ENCODE results near the gene LRRC55.

LRRC55 gene

DNA sequence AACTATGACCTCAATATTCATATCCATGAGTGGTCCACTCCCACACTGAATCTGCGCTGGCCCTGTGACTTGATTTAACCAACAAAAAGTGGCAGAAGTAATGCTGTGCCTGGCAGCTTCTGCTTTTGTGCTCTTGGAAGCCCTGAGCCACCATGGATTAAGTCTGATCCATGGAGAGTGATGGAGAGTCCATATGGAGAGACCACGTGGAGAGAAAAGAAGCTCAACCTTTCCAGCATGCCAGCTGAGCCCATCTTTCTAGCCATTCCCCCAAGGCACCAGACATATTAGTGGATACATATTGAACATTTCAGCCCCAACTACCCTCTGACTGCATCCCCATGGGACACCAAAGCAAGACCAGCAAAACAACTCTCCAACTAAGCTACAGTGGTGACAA is 16.0 kb downstream of the LRRC55 start (continued):
- TF ChIP-seq ZFP3 (tag by site-specific recombination; IDR thresholded peaks at IDR 0.05; ENCODE audit: low read depth) (no peak), ZNF48 (tag by site-specific recombination; IDR thresholded peaks at IDR 0.05) (no peak), ZNF132 (tag by site-specific recombination; IDR thresholded peaks at IDR 0.05; ENCODE audit: borderline replicate concordance) (no peak), SCRT1 (tag by site-specific recombination; IDR thresholded peaks at IDR 0.05; ENCODE audit: borderline replicate concordance) (no peak), GLIS2 (tag by site-specific recombination; IDR thresholded peaks at IDR 0.05) (no peak), ZNF121 (tag by site-specific recombination; IDR thresholded peaks at IDR 0.05) (no peak)

DNA sequence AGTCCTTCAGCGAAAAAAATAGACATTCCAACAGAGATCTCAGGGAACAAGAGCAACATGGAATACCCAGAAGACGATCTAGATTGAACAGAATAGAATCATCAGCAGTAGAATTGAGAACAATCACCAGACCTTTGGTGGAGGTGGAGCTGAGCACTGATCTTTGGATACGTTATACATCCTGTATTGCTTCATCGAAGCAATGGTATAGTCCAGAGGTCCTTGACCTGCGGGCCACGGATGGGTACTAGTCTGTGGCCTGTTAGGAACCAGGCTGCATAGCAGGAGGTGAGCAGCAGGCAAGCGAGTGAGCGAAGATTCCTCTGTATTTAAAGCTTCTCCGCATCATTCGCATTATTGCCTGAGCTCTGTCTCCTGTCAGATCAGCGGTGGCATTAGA is 17.6 kb downstream of the LRRC55 start:
- Histone ChIP-seq H3K36me3 (ENCODE audit: control insufficient read depth in 2 of 2, insufficient read depth in 1 of 2, low read length in 2 of 2) (no peaks in the 10 kb centered on the region), H3K9me3 (ENCODE audit: control insufficient read depth, insufficient read depth, low read depth, low read length) (no peaks in the 10 kb centered on the region), H3K27ac (ENCODE audit: extremely low read depth, low read depth, low read length) (no peak overlapping the region), H3K4me3 (ENCODE audit: low read depth, low read length) (no peak overlapping the region), H3K4me1 (ENCODE audit: control insufficient read depth, insufficient read depth, low read length) (no peaks in the 10 kb centered on the region)
- CTCF ChIA-PET = no interaction called here
- POLR2A ChIA-PET = no interaction called here
- no peak for TF ChIP-seq MEIS1 (CRISPR knock-in tag; IDR thresholded peaks at IDR 0.05; ENCODE audit: borderline replicate concordance)
- no peak for TF ChIP-seq ZNF521 (tag by site-specific recombination; IDR thresholded peaks at IDR 0.05)
- TF ChIP-seq, protein P1, sequence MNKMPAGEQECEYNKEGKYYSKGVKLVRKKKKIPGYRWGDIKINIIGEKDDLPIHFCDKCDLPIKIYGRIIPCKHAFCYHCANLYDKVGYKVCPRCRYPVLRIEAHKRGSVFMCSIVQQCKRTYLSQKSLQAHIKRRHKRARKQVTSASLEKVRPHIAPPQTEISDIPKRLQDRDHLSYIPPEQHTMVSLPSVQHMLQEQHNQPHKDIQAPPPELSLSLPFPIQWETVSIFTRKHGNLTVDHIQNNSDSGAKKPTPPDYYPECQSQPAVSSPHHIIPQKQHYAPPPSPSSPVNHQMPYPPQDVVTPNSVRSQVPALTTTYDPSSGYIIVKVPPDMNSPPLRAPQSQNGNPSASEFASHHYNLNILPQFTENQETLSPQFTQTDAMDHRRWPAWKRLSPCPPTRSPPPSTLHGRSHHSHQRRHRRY (tag by site-specific recombination; IDR thresholded peaks at IDR 0.05) = no peak
- TF ChIP-seq ZNF37A (tag by site-specific recombination; IDR thresholded peaks at IDR 0.05) = no peak
- no peak for TF ChIP-seq ZFP3 (tag by site-specific recombination; IDR thresholded peaks at IDR 0.05; ENCODE audit: low read depth)

DNA sequence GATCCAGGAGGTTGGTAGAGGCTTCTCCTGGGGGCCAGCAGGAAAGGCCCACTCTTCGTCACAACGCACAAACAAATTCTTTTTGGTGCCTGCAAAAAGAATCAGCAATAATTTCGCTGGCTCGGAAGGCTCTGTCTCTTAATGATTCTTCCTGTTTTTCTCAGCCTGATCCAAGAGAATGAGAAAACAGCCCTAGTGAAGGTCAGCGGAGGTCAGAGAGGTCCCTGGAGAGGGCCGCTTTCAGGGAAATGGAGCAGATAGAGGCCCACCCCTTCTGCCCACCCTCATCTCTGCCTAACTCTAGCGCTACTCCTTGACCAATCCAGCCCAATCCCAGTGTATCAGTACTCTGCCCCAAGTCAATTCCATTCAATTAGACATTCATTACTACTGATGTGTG is 19.2 kb downstream of the LRRC55 start:
- Histone ChIP-seq H3K36me3 (ENCODE audit: control insufficient read depth in 2 of 2, insufficient read depth in 1 of 2, low read length in 2 of 2) (no peaks in the 10 kb centered on the region), H3K27ac (ENCODE audit: extremely low read depth, low read depth, low read length) (no peak overlapping the region), H3K4me3 (ENCODE audit: low read depth, low read length) (no peak overlapping the region), H3K9me3 (ENCODE audit: control insufficient read depth, insufficient read depth, low read depth, low read length) (no peaks in the 10 kb centered on the region), H3K4me1 (ENCODE audit: control insufficient read depth, insufficient read depth, low read length) (no peaks in the 10 kb centered on the region)
- CTCF ChIA-PET = no interaction called here
- POLR2A ChIA-PET = no interaction called here
- no peak for TF ChIP-seq ZNF155 (tag by site-specific recombination; IDR thresholded peaks at IDR 0.05)
- TF ChIP-seq ZNF530 (tag by site-specific recombination; IDR thresholded peaks at IDR 0.05; ENCODE audit: low read depth) = no peak
- TF ChIP-seq KLF9 (tag by site-specific recombination; IDR thresholded peaks at IDR 0.05; ENCODE audit: low read depth) = no peak
- TF ChIP-seq ZNF223 (tag by site-specific recombination; IDR thresholded peaks at IDR 0.05) = no peak
- TF ChIP-seq, protein P2, sequence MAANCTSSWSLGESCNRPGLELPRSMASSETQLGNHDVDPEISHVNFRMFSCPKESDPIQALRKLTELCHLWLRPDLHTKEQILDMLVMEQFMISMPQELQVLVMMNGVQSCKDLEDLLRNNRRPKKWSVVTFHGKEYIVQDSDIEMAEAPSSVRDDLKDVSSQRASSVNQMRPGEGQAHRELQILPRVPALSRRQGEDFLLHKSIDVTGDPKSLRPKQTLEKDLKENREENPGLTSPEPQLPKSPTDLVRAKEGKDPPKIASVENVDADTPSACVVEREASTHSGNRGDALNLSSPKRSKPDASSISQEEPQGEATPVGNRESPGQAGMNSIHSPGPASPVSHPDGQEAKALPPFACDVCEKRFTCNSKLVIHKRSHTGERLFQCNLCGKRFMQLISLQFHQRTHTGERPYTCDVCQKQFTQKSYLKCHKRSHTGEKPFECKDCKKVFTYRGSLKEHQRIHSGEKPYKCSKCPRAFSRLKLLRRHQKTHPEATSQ (tag by site-specific recombination; IDR thresholded peaks at IDR 0.05) = no peak
- TF ChIP-seq, protein P3, sequence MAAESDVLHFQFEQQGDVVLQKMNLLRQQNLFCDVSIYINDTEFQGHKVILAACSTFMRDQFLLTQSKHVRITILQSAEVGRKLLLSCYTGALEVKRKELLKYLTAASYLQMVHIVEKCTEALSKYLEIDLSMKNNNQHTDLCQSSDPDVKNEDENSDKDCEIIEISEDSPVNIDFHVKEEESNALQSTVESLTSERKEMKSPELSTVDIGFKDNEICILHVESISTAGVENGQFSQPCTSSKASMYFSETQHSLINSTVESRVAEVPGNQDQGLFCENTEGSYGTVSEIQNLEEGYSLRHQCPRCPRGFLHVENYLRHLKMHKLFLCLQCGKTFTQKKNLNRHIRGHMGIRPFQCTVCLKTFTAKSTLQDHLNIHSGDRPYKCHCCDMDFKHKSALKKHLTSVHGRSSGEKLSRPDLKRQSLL (tag by site-specific recombination; IDR thresholded peaks at IDR 0.05) = no peak
- TF ChIP-seq ZNF624 (tag by site-specific recombination; IDR thresholded peaks at IDR 0.05) = no peak
- TF ChIP-seq SP2 (tag by site-specific recombination; IDR thresholded peaks at IDR 0.05) = no peak
- TF ChIP-seq, protein P4, sequence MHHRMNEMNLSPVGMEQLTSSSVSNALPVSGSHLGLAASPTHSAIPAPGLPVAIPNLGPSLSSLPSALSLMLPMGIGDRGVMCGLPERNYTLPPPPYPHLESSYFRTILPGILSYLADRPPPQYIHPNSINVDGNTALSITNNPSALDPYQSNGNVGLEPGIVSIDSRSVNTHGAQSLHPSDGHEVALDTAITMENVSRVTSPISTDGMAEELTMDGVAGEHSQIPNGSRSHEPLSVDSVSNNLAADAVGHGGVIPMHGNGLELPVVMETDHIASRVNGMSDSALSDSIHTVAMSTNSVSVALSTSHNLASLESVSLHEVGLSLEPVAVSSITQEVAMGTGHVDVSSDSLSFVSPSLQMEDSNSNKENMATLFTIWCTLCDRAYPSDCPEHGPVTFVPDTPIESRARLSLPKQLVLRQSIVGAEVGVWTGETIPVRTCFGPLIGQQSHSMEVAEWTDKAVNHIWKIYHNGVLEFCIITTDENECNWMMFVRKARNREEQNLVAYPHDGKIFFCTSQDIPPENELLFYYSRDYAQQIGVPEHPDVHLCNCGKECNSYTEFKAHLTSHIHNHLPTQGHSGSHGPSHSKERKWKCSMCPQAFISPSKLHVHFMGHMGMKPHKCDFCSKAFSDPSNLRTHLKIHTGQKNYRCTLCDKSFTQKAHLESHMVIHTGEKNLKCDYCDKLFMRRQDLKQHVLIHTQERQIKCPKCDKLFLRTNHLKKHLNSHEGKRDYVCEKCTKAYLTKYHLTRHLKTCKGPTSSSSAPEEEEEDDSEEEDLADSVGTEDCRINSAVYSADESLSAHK (tag by site-specific recombination; IDR thresholded peaks at IDR 0.05) = no peak
- no peak for TF ChIP-seq ZNF416 (tag by site-specific recombination; IDR thresholded peaks at IDR 0.05)
- TF ChIP-seq, protein P5, sequence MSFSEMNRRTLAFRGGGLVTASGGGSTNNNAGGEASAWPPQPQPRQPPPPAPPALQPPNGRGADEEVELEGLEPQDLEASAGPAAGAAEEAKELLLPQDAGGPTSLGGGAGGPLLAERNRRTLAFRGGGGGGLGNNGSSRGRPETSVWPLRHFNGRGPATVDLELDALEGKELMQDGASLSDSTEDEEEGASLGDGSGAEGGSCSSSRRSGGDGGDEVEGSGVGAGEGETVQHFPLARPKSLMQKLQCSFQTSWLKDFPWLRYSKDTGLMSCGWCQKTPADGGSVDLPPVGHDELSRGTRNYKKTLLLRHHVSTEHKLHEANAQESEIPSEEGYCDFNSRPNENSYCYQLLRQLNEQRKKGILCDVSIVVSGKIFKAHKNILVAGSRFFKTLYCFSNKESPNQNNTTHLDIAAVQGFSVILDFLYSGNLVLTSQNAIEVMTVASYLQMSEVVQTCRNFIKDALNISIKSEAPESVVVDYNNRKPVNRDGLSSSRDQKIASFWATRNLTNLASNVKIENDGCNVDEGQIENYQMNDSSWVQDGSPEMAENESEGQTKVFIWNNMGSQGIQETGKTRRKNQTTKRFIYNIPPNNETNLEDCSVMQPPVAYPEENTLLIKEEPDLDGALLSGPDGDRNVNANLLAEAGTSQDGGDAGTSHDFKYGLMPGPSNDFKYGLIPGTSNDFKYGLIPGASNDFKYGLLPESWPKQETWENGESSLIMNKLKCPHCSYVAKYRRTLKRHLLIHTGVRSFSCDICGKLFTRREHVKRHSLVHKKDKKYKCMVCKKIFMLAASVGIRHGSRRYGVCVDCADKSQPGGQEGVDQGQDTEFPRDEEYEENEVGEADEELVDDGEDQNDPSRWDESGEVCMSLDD (tag by site-specific recombination; IDR thresholded peaks at IDR 0.05) = no peak
- TF ChIP-seq ZNF175 (tag by site-specific recombination; IDR thresholded peaks at IDR 0.05) = no peak
- no peak for TF ChIP-seq GLI2 (tag by site-specific recombination; IDR thresholded peaks at IDR 0.05; ENCODE audit: borderline replicate concordance, low read depth)
- no peak for TF ChIP-seq ZNF366 (tag by site-specific recombination; conservative IDR thresholded peaks at IDR 0.05)
- TF ChIP-seq, protein P6, sequence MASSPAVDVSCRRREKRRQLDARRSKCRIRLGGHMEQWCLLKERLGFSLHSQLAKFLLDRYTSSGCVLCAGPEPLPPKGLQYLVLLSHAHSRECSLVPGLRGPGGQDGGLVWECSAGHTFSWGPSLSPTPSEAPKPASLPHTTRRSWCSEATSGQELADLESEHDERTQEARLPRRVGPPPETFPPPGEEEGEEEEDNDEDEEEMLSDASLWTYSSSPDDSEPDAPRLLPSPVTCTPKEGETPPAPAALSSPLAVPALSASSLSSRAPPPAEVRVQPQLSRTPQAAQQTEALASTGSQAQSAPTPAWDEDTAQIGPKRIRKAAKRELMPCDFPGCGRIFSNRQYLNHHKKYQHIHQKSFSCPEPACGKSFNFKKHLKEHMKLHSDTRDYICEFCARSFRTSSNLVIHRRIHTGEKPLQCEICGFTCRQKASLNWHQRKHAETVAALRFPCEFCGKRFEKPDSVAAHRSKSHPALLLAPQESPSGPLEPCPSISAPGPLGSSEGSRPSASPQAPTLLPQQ (tag by site-specific recombination; IDR thresholded peaks at IDR 0.05) = no peak
